Measurements from ENCODE around the gene NUF2.
"Not testable (repeated sequence)": the region's sequence is repeated elsewhere in the genome, so short reads cannot be mapped to it uniquely, and the experiment has no call there.

NUF2 gene

DNA sequence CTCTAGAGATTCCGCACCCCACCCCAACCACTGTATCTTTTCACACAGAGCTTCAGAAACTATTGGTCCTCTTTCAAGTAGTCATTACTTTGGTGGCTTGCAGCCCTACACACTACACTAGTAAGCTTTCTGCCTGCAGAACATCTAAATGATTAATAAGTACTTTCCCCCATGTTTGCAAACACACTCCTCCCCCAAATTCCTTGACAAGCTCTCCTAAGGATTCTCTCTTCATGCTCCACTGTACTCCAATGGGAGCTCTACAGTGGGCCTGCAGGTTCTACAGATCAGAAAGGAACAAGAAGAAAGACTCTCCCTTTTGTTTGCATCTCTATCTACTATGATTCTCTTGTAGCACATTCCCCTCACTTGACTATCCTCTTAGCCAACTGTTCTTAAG is 16.3 kb upstream of the NUF2 start:
- H3K27ac Mint-ChIP-seq, result no peak overlapping the region
- peaks cover 32% of the 10 kb centered on the region for H3K36me3 Mint-ChIP-seq
- no peaks in the 10 kb centered on the region for H3K27me3 Mint-ChIP-seq
- no peaks in the 10 kb centered on the region for H3K4me1 Mint-ChIP-seq (ENCODE audit: low read depth)
- no peaks in the 10 kb centered on the region for H3K9me3 Mint-ChIP-seq (ENCODE audit: low read depth)
- H3K4me3 Mint-ChIP-seq, result no peak overlapping the region

- Mint-ChIP-seq H3K36me3 (peaks cover 27% of the 10 kb centered on the region), H3K4me3 (no peak overlapping the region), H3K4me1 (ENCODE audit: low read depth) (no peaks in the 10 kb centered on the region), H3K9me3 (ENCODE audit: low read depth) (no peaks in the 10 kb centered on the region), H3K27ac (no peak overlapping the region), H3K27me3 (no peaks in the 10 kb centered on the region)
Measured at GRCh38 chr1:163307479-163308171, 14.1 kb upstream of the NUF2 start.

DNA sequence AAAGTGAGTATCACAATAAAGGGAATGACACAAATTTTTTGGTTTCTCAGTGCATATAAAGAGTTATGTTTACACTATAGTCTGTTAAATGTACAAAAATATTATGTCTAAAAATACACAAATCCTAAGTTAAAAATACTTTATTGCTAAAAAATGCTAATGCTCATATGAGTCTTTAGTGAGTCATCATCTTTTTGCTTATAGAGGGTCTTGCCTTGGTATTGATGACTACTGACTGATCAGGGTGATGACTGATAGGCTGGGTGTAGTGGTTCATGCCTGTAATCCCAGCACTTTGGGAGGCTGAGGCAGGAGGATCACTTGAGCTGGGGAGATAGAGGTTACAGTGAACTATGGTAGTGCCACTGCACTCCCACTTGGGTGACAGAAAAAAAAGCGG is 12.9 kb upstream of the NUF2 start:
- Mint-ChIP-seq H3K4me1 (ENCODE audit: low read depth) (no peaks in the 10 kb centered on the region), H3K27me3 (no peaks in the 10 kb centered on the region), H3K9me3 (ENCODE audit: low read depth) (no peaks in the 10 kb centered on the region), H3K36me3 (peaks cover 20% of the 10 kb centered on the region), H3K27ac (no peak overlapping the region), H3K4me3 (no peak overlapping the region)

DNA sequence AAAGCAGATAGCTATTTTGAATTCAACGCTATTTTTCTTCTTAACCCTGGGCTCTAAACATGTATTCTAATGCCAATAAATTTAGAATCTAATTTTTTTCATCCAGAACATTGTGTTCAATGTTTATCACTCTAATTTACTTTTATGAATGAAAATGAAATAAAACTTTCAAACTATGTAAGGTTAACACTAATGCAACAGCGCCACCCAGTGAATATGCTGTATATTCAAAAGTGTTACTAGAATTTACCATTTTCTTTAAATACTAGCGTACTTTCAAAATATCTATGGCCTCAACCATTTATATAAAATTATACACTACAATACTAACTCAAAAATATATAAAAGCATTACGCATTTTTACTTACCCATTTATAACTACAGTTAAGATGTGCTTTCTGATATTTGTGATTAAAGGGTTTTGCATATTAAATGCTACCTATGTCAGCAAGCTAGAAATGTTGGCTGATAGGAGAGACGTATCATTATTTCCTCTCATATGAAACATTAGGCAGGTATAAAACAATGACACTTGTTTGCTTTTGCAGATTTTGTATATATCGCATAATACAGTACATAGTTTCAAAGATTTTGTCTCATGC is 5.9 kb upstream of the NUF2 start:
- peaks cover 6% of the 10 kb centered on the region for H3K36me3 Mint-ChIP-seq
- H3K27me3 Mint-ChIP-seq, result no peaks in the 10 kb centered on the region
- H3K27ac Mint-ChIP-seq, result no peak overlapping the region
- no peak overlapping the region for H3K4me3 Mint-ChIP-seq
- no peaks in the 10 kb centered on the region for H3K9me3 Mint-ChIP-seq (ENCODE audit: low read depth)
- peaks cover 3% of the 10 kb centered on the region for H3K4me1 Mint-ChIP-seq (ENCODE audit: low read depth)

GRCh38 chr1:163320891-163321290 is 863 bp upstream of the NUF2 start:
- no peaks in the 10 kb centered on the region for H3K27me3 Mint-ChIP-seq

GRCh38 chr1:163323339-163323738 is 1.6 kb downstream of the NUF2 start:
- H3K9me3 Mint-ChIP-seq (ENCODE audit: low read depth); H3K36me3 Mint-ChIP-seq; H3K27ac Mint-ChIP-seq; H3K27me3 Mint-ChIP-seq: not testable (repeated sequence)
- H3K4me3 Mint-ChIP-seq, result peak overlapping the region; percentile 33
- peaks cover 22% of the 10 kb centered on the region for H3K4me1 Mint-ChIP-seq (ENCODE audit: low read depth)

More at GRCh38 chr1:163320891-163321290, 863 bp upstream of the NUF2 start:
- H3K27ac Mint-ChIP-seq, result peak overlapping the region; percentile 98
- H3K4me3 Mint-ChIP-seq, result peak overlapping the region; percentile 95
- H3K9me3 Mint-ChIP-seq (ENCODE audit: low read depth), result no peaks in the 10 kb centered on the region
- H3K36me3 Mint-ChIP-seq, result no peaks in the 10 kb centered on the region
- H3K4me1 Mint-ChIP-seq (ENCODE audit: low read depth), result peaks cover 22% of the 10 kb centered on the region

GRCh38 chr1:163331116-163331515 is 9.4 kb downstream of the NUF2 start:
- Mint-ChIP-seq H3K36me3 (peaks cover 25% of the 10 kb centered on the region), H3K27ac (no peak overlapping the region), H3K4me1 (ENCODE audit: low read depth) (no peaks in the 10 kb centered on the region), H3K4me3 (no peak overlapping the region), H3K9me3 (ENCODE audit: low read depth) (peaks cover 15% of the 10 kb centered on the region), H3K27me3 (no peaks in the 10 kb centered on the region)

DNA sequence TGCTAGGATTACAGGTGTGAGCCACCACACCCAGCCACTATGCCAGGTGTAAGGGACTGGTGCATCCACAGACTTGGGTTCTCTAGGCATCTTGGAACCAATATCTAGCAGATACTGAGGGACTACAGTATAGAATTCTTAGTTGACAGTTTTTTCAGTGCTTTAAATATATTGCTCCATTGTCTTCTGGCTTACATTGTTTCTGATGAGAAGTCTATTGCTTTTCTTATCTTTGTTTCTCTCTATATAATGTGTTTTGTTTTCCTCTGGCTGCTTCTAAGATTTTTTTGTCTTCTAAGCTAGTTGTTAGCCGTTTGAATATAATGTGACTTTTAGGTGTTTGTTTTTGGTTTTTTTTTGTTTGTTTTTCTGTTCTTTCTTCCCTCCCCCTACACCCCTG is 13.5 kb downstream of the NUF2 start:
- Mint-ChIP-seq H3K36me3 (peaks cover 32% of the 10 kb centered on the region), H3K27me3 (no peaks in the 10 kb centered on the region), H3K9me3 (ENCODE audit: low read depth) (peaks cover 17% of the 10 kb centered on the region), H3K27ac (no peak overlapping the region), H3K4me3 (no peak overlapping the region), H3K4me1 (ENCODE audit: low read depth) (no peaks in the 10 kb centered on the region)

GRCh38 chr1:163337631-163338030 is 15.9 kb downstream of the NUF2 start:
- H3K4me3 Mint-ChIP-seq, result no peak overlapping the region
- H3K4me1 Mint-ChIP-seq (ENCODE audit: low read depth), result no peaks in the 10 kb centered on the region
- no peak overlapping the region for H3K27ac Mint-ChIP-seq
- no peaks in the 10 kb centered on the region for H3K27me3 Mint-ChIP-seq
- H3K9me3 Mint-ChIP-seq (ENCODE audit: low read depth), result peaks cover 7% of the 10 kb centered on the region
- H3K36me3 Mint-ChIP-seq, result peaks cover 20% of the 10 kb centered on the region

GRCh38 chr1:163346326-163346870 is 24.6 kb downstream of the NUF2 start:
- no peaks in the 10 kb centered on the region for H3K27me3 Mint-ChIP-seq
- peaks cover 5% of the 10 kb centered on the region for H3K36me3 Mint-ChIP-seq
- H3K4me3 Mint-ChIP-seq, result no peak overlapping the region
- H3K4me1 Mint-ChIP-seq (ENCODE audit: low read depth), result no peaks in the 10 kb centered on the region
- H3K27ac Mint-ChIP-seq, result no peak overlapping the region
- H3K9me3 Mint-ChIP-seq (ENCODE audit: low read depth), result no peaks in the 10 kb centered on the region

DNA sequence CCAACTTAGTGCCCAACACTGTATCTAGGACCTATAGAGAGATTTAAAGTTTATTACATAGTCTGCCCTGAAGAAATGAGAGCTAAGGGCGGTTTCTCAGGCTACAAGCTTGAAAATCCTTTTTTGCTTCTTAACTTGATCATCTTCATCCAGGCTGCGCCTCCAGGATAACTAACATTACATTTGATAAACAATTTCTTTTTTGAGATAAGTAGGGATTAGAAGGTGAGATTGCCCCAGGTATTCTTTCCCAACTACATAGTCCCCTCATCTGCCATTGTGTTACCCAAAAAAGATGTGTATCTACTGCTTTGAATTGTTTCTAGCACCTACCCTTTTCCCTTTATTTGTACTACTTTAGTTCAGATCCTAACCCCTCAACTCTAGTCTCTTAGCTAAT is 25.4 kb downstream of the NUF2 start:
- H3K9me3 Mint-ChIP-seq (ENCODE audit: low read depth), result no peaks in the 10 kb centered on the region
- H3K4me1 Mint-ChIP-seq (ENCODE audit: low read depth), result no peaks in the 10 kb centered on the region
- H3K36me3 Mint-ChIP-seq, result peaks cover 8% of the 10 kb centered on the region
- no peak overlapping the region for H3K27ac Mint-ChIP-seq
- H3K27me3 Mint-ChIP-seq, result no peaks in the 10 kb centered on the region
- H3K4me3 Mint-ChIP-seq, result no peak overlapping the region

DNA sequence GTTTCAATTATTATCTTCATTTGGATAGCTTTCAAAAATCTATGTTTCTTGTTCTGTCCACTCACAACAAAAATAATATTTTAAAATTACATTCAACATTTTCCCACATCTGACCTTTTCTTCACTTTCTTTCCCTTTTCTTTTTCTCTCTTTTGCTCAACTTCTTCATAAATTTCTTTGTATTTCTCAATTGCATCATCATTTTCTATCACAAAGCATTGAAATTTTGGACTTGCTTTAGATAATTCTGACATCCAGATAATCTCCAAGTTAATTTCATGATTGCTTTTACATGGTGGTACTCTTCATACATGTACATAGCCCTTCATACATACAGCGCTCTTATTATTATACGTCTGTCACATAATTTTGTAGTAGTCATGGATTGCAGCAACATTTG is 30.2 kb downstream of the NUF2 start:
- H3K36me3 Mint-ChIP-seq, result peaks cover 6% of the 10 kb centered on the region

DNA sequence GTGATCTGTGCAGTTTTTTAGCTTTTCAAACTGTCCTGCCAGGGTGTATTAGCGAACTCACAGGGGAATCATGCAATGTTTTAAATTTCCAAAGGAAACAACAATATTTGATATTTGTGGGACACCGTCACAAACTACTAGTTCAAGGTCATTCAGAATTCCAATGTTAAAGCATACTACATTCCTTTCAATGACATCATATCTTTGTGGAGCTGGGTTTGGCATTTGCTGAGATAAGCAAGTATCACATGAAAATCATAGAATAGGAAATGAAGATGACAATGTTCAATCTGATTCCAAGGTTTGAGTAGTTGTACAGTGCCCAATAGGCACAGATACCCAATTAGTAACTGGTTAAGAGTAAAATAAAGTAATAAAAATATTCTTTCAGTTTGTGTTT is 35.6 kb downstream of the NUF2 start:
- Mint-ChIP-seq H3K9me3 (ENCODE audit: low read depth) (no peaks in the 10 kb centered on the region), H3K4me3 (no peak overlapping the region), H3K27ac (no peak overlapping the region), H3K36me3 (no peaks in the 10 kb centered on the region), H3K4me1 (ENCODE audit: low read depth) (no peaks in the 10 kb centered on the region), H3K27me3 (peaks cover 5% of the 10 kb centered on the region)

More for the DNA sequence above, 30.2 kb downstream of the NUF2 start:
- Mint-ChIP-seq H3K27ac (no peak overlapping the region), H3K9me3 (ENCODE audit: low read depth) (no peaks in the 10 kb centered on the region), H3K4me1 (ENCODE audit: low read depth) (no peaks in the 10 kb centered on the region), H3K27me3 (no peaks in the 10 kb centered on the region), H3K4me3 (no peak overlapping the region)

DNA sequence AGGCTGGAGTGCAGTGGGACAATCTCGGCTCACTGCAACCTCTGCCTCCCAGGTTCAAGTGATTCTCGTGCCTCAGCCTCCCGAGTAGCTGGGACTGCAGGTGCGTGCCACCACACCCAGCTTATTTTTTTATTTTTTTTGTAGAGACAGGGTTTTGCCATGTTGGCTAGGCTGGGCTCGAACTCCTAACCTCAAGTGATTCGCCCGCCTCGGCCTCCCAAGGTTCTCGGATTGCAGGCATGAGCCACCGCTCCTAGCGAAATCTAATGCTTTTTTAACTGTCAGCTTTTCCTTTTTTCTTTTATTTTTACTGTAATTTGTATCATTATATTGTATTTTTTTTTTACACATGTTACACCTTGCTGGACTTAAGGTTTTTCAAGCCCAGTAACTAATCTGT is 36.4 kb downstream of the NUF2 start:
- not testable (repeated sequence) for H3K27me3 Mint-ChIP-seq; H3K27ac Mint-ChIP-seq; H3K36me3 Mint-ChIP-seq; H3K9me3 Mint-ChIP-seq (ENCODE audit: low read depth); H3K4me3 Mint-ChIP-seq; H3K4me1 Mint-ChIP-seq (ENCODE audit: low read depth)

GRCh38 chr1:163361123-163361934 is 39.6 kb downstream of the NUF2 start:
- Mint-ChIP-seq H3K4me1 (ENCODE audit: low read depth) (no peaks in the 10 kb centered on the region), H3K9me3 (ENCODE audit: low read depth) (no peaks in the 10 kb centered on the region), H3K36me3 (no peaks in the 10 kb centered on the region), H3K4me3 (no peak overlapping the region), H3K27ac (no peak overlapping the region), H3K27me3 (peaks cover 5% of the 10 kb centered on the region)

Measured in activated naive CD8-positive, alpha-beta T cell (primary cell).